ENCODE data around the gene VOPP1.

Gene VOPP1

GRCh38 chr7:55441002-55441401, 131.3 kb downstream of the VOPP1 start:
- Histone ChIP-seq H3K4me2 (ENCODE audit: low read depth, low read length, poor library complexity, severe bottlenecking) (no peak overlapping the region), H3K36me3 (ENCODE audit: insufficient read depth, low read length) (no peaks in the 10 kb centered on the region), H3K9me2 (replicated peaks; ENCODE audit: low read depth, low read length) (no peaks in the 10 kb centered on the region), H4K20me1 (ENCODE audit: insufficient read depth, low read length, poor library complexity, severe bottlenecking) (no peaks in the 10 kb centered on the region), H3K4me3 (ENCODE audit: low read length, poor library complexity, severe bottlenecking) (no peak overlapping the region), H2AFZ (ENCODE audit: low read length) (no peak overlapping the region), H3K79me2 (ENCODE audit: insufficient read depth, low read length) (no peaks in the 10 kb centered on the region), H3K27me3 (ENCODE audit: insufficient read depth, low read length, poor library complexity, severe bottlenecking) (no peaks in the 10 kb centered on the region), H3K9ac (ENCODE audit: low read depth, low read length, poor library complexity, severe bottlenecking) (no peak overlapping the region), H3K9me3 (ENCODE audit: insufficient read depth, low read depth, low read length) (no peaks in the 10 kb centered on the region), H3K4me1 (ENCODE audit: insufficient read depth, low read length, poor library complexity, severe bottlenecking) (no peaks in the 10 kb centered on the region), H3F3A (ENCODE audit: low read depth) (no peaks in the 10 kb centered on the region)
- TF ChIP-seq, protein P1, sequence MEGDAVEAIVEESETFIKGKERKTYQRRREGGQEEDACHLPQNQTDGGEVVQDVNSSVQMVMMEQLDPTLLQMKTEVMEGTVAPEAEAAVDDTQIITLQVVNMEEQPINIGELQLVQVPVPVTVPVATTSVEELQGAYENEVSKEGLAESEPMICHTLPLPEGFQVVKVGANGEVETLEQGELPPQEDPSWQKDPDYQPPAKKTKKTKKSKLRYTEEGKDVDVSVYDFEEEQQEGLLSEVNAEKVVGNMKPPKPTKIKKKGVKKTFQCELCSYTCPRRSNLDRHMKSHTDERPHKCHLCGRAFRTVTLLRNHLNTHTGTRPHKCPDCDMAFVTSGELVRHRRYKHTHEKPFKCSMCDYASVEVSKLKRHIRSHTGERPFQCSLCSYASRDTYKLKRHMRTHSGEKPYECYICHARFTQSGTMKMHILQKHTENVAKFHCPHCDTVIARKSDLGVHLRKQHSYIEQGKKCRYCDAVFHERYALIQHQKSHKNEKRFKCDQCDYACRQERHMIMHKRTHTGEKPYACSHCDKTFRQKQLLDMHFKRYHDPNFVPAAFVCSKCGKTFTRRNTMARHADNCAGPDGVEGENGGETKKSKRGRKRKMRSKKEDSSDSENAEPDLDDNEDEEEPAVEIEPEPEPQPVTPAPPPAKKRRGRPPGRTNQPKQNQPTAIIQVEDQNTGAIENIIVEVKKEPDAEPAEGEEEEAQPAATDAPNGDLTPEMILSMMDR (conservative IDR thresholded peaks at IDR 0.05; ENCODE audit: low read length): no peak
- no peak for TF ChIP-seq EZH2phosphoT487 (IDR thresholded peaks at IDR 0.05; ENCODE audit: borderline replicate concordance)

DNA sequence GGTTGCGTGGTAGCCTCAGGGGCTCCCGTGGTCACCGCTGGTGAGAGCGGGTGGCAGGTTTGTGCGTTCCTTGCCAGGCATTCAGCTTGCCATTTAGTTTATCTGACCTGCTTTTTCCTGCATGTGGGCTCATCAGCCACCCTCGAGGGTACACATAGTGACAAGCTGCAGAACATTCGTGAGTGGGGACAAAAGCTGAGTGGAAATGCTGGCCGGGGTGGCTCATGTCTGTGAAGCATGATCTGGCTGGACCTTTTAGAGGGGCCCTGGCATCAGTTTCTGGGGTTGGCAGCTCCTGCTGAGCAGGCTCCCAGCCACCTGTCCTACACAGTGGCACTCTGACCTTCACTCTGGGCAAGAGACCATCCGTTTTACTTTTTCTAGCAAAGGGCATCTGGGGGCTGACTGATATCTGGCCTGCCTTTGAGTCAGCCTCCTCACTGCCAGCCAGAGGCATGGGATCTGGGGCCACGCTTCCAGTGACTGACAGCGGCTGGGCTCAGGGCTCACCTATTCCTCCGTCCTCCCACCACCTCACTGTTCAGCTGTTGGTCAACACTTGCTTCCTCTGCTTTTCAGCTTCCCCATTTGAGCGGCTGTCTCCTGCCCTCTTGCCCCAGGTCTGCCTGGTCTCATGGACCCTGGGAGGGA, 132.1 kb downstream of the VOPP1 start:
- Histone ChIP-seq H2AFZ (ENCODE audit: low read length) (no peak overlapping the region), H4K20me1 (ENCODE audit: insufficient read depth, low read length, poor library complexity, severe bottlenecking) (no peaks in the 10 kb centered on the region)

DNA sequence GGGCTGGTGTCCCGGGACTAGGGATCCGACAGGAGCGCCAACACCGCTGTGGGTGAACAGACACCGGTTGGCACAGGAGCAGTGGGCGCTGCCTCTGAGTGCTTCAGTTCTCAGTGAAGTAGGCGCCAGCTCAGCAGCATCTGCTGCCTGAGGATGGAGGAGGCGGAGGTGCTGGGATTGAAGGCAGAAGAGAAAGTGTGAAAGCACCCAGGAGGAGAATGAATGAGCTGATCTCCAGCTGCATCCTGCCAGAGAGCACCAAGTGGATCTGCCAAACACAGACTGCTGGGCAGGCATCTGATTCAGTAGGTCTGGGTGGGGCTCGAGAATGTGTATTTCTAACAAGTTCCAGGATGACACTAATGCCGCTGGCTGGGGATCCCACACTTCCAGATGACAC, 132.7 kb downstream of the VOPP1 start:
- Histone ChIP-seq H3K4me1 (ENCODE audit: insufficient read depth, low read length, poor library complexity, severe bottlenecking) (no peaks in the 10 kb centered on the region), H3K9ac (ENCODE audit: low read depth, low read length, poor library complexity, severe bottlenecking) (no peak overlapping the region), H3K9me3 (ENCODE audit: insufficient read depth, low read depth, low read length) (no peaks in the 10 kb centered on the region), H3K36me3 (ENCODE audit: insufficient read depth, low read length) (no peaks in the 10 kb centered on the region), H3K27me3 (ENCODE audit: insufficient read depth, low read length, poor library complexity, severe bottlenecking) (no peaks in the 10 kb centered on the region), H3F3A (ENCODE audit: low read depth) (no peaks in the 10 kb centered on the region), H3K4me2 (ENCODE audit: low read depth, low read length, poor library complexity, severe bottlenecking) (no peak overlapping the region), H3K4me3 (ENCODE audit: low read length, poor library complexity, severe bottlenecking) (no peak overlapping the region), H2AFZ (ENCODE audit: low read length) (no peak overlapping the region), H3K79me2 (ENCODE audit: insufficient read depth, low read length) (no peaks in the 10 kb centered on the region), H4K20me1 (ENCODE audit: insufficient read depth, low read length, poor library complexity, severe bottlenecking) (no peaks in the 10 kb centered on the region), H3K9me2 (replicated peaks; ENCODE audit: low read depth, low read length) (no peaks in the 10 kb centered on the region)
- TF ChIP-seq, protein P1 (conservative IDR thresholded peaks at IDR 0.05; ENCODE audit: low read length): no peak
- no peak for TF ChIP-seq EZH2phosphoT487 (IDR thresholded peaks at IDR 0.05; ENCODE audit: borderline replicate concordance)

More for the DNA sequence above, 132.1 kb downstream of the VOPP1 start:
- H3K4me3 ChIP-seq (ENCODE audit: low read length, poor library complexity, severe bottlenecking): no peak overlapping the region
- H3K4me2 ChIP-seq (ENCODE audit: low read depth, low read length, poor library complexity, severe bottlenecking): no peak overlapping the region
- no peak overlapping the region for H3K9ac ChIP-seq (ENCODE audit: low read depth, low read length, poor library complexity, severe bottlenecking)
- H3K79me2 ChIP-seq (ENCODE audit: insufficient read depth, low read length): no peaks in the 10 kb centered on the region
- H3K27me3 ChIP-seq (ENCODE audit: insufficient read depth, low read length, poor library complexity, severe bottlenecking): no peaks in the 10 kb centered on the region
- H3K9me3 ChIP-seq (ENCODE audit: insufficient read depth, low read depth, low read length): no peaks in the 10 kb centered on the region
- no peak for TF ChIP-seq EZH2phosphoT487 (IDR thresholded peaks at IDR 0.05; ENCODE audit: borderline replicate concordance)
- TF ChIP-seq, protein P1 (conservative IDR thresholded peaks at IDR 0.05; ENCODE audit: low read length): no peak
- H3F3A ChIP-seq (ENCODE audit: low read depth): no peaks in the 10 kb centered on the region
- H3K36me3 ChIP-seq (ENCODE audit: insufficient read depth, low read length): no peaks in the 10 kb centered on the region
- H3K4me1 ChIP-seq (ENCODE audit: insufficient read depth, low read length, poor library complexity, severe bottlenecking): no peaks in the 10 kb centered on the region
- H3K9me2 ChIP-seq (replicated peaks; ENCODE audit: low read depth, low read length): no peaks in the 10 kb centered on the region
